ENCODE data around the gene PGS1.
A peak's percentile ranks its signal among the peaks of the same experiment; 100 is the strongest.

Gene PGS1

GRCh38 chr17:78419970-78420815 lies 41.7 kb downstream of the PGS1 start:
- no peak for DNase-seq
- Histone ChIP-seq H3K27me3 (no peaks in the 10 kb centered on the region), H3K9me3 (no peaks in the 10 kb centered on the region), H3K36me3 (peaks cover 21 to 59% (median 48%) of the 10 kb centered on the region in 3 donors), H3K4me1 (peaks cover 0 to 25% (median 18%) of the 10 kb centered on the region in 4 donors), H3K27ac (no peak overlapping the region), H3K4me3 (no peak overlapping the region)
- intact Hi-C loops (cut with DNase I; ENCODE audit: low total_unique reads), result loop anchor here (1.0 to 10.0 kb wide), 3 partner anchors 59 to 165 kb away; partner anchors contain the start of gene SOCS3
- TF ChIP-seq, protein P1, sequence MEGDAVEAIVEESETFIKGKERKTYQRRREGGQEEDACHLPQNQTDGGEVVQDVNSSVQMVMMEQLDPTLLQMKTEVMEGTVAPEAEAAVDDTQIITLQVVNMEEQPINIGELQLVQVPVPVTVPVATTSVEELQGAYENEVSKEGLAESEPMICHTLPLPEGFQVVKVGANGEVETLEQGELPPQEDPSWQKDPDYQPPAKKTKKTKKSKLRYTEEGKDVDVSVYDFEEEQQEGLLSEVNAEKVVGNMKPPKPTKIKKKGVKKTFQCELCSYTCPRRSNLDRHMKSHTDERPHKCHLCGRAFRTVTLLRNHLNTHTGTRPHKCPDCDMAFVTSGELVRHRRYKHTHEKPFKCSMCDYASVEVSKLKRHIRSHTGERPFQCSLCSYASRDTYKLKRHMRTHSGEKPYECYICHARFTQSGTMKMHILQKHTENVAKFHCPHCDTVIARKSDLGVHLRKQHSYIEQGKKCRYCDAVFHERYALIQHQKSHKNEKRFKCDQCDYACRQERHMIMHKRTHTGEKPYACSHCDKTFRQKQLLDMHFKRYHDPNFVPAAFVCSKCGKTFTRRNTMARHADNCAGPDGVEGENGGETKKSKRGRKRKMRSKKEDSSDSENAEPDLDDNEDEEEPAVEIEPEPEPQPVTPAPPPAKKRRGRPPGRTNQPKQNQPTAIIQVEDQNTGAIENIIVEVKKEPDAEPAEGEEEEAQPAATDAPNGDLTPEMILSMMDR (IDR thresholded peaks at IDR 0.05), result no peak

DNA sequence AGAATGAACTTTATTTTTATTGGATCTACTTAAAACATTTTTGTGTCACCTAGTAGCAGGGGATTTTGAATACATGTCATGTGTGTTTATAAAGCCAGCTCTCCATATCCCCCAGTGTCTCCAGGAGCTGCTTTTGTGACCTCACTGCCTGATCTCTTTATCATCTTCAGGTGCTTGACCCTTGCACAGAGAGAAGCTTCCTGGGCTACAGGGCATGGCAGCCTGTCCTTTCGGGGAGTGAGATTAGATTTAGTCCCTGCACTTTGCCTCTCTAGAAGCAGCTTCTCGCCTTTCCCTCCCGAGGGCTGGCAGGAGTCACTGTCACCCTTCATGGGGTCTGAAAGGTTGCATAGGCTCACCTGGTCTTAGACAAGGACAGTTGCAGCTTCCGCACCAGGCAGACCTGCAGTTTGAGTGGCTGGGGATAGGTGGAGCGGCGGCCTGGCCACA lies 42.7 kb downstream of the PGS1 start:
- Histone ChIP-seq H3K4me3 (no peak overlapping the region), H3K27ac (no peak overlapping the region), H3K36me3 (peaks cover 24 to 68% (median 55%) of the 10 kb centered on the region in 3 donors), H3K9me3 (no peaks in the 10 kb centered on the region), H3K27me3 (no peaks in the 10 kb centered on the region), H3K4me1 (peaks cover 0 to 20% (median 13%) of the 10 kb centered on the region in 4 donors)
- TF ChIP-seq, protein P1 (IDR thresholded peaks at IDR 0.05), result no peak
- intact Hi-C loops (cut with DNase I; ENCODE audit: low total_unique reads), result loop anchor here (2.0 to 10.0 kb wide), 2 partner anchors 60 to 166 kb away; partner anchors contain the start of gene SOCS3
- DNase-seq, result no peak

GRCh38 chr17:78421534-78422266 lies 43.3 kb downstream of the PGS1 start:
- Histone ChIP-seq H3K9me3 (no peaks in the 10 kb centered on the region), H3K27ac (no peak overlapping the region), H3K4me3 (no peak overlapping the region), H3K36me3 (peaks cover 26 to 74% (median 61%) of the 10 kb centered on the region in 3 donors), H3K4me1 (peaks cover 0 to 14% (median 7%) of the 10 kb centered on the region in 4 donors), H3K27me3 (no peaks in the 10 kb centered on the region)
- DNase-seq, result peak; percentile 76 to 82
- intact Hi-C loops (cut with DNase I; ENCODE audit: low total_unique reads), result loop anchor here (2.0 to 10.0 kb wide), 2 partner anchors 61 to 167 kb away; partner anchors contain the start of gene SOCS3
- TF ChIP-seq, protein P1 (IDR thresholded peaks at IDR 0.05), result peak; percentile 98 to 99

DNA sequence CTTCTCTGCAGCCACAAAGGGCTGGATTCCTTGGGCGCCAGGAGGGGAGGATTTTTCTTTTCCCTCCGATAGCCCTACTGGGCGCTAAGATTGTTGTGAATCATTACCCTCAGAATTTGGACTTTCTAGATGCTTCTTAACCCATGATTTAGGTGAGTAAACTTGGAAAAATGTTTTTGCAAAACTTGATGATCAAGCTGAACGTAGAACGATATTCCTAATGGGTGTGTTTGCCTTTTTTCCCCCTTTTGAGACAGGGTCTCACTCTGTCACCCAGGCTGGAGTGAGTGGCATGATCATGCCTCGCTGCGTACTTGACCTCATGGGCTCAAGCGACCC lies 43.8 kb downstream of the PGS1 start:
- intact Hi-C loops (cut with DNase I; ENCODE audit: low total_unique reads), result loop anchor here (10.0 kb wide), 1 partner anchor 167 kb away; no protein-coding TSS in a partner anchor
- TF ChIP-seq, protein P1 (IDR thresholded peaks at IDR 0.05), result no peak
- Histone ChIP-seq H3K4me3 (no peak overlapping the region), H3K36me3 (peaks cover 31 to 79% (median 65%) of the 10 kb centered on the region in 3 donors), H3K9me3 (no peaks in the 10 kb centered on the region), H3K27me3 (no peaks in the 10 kb centered on the region), H3K27ac (no peak overlapping the region), H3K4me1 (peaks cover 0 to 9% (median 3%) of the 10 kb centered on the region in 4 donors)
- DNase-seq, result no peak

GRCh38 chr17:78422872-78423588 lies 44.6 kb downstream of the PGS1 start:
- TF ChIP-seq, protein P1 (IDR thresholded peaks at IDR 0.05), result no peak
- Histone ChIP-seq H3K4me3 (no peak overlapping the region), H3K27me3 (no peaks in the 10 kb centered on the region), H3K27ac (no peak overlapping the region), H3K36me3 (peaks cover 33 to 87% (median 68%) of the 10 kb centered on the region in 3 donors), H3K4me1 (peaks cover 0 to 5% (median 0%) of the 10 kb centered on the region in 4 donors), H3K9me3 (no peaks in the 10 kb centered on the region)
- no peak for DNase-seq
- intact Hi-C loops (cut with DNase I; ENCODE audit: low total_unique reads), result loop anchor here (10.0 kb wide), 1 partner anchor 168 kb away; no protein-coding TSS in a partner anchor
